H1 (cell line): Measurements from ENCODE around the gene TNXB. TPM values are rescaled to one million over a fixed set of nuclear protein-coding genes. Genes with fewer than 3 reads are reported as not detected.
A peak's percentile ranks its signal among the peaks of the same experiment; 100 is the strongest.

Source experiments
- CTCF ChIA-PET: fragments of 300-600 bp; sonication (Branson Sonifier 250); formaldehyde crosslinking; loops from one replicate; lab custom pipeline; 2021; ENCODE audit not compliant: partially characterized antibody; lab: Charles Lee
- POLR2A ChIA-PET: fragments of 300-600 bp; sonication (Branson Sonifier 250); formaldehyde crosslinking; loops from one replicate; lab custom pipeline; 2021; ENCODE audit warnings: inconsistent platforms; ENCODE audit not compliant: partially characterized antibody; lab: Charles Lee
- DNase-seq, 2 experiments: peaks; one replicate each; pipeline versions ENCODE4 v3.0.0 to v3.0.0-alpha.2; 2010 to 2022; ENCODE audit warnings: low spot score in 2 of 2, low read depth in 1 of 2, mixed read lengths in 1 of 2
- FAIRE-seq: peaks from 2 replicates; lab custom pipeline; 2011; peaks lifted over from hg19 to GRCh38; lab: Jason Lieb, UNC
- H2AFZ ChIP-seq: 2 replicates; pipeline ENCODE4 v1.8.1; 2012; ENCODE audit warnings: low read length, inconsistent platforms
- H2AK5ac ChIP-seq: 2 replicates; pipeline ENCODE4 v1.6.1; 2013; ENCODE audit warnings: low read depth, low read length
- H2BK120ac ChIP-seq: replicated peaks from 2 replicates; pipeline ENCODE3; 2013; ENCODE audit warnings: low read depth, low read length, inconsistent platforms
- H2BK12ac ChIP-seq: 2 replicates; pipeline ENCODE4 v1.6.1; 2013; ENCODE audit warnings: low read depth, low read length
- H2BK15ac ChIP-seq: 2 replicates; pipeline ENCODE4 v1.6.1; 2013; ENCODE audit warnings: low read length
- H2BK20ac ChIP-seq: 2 replicates; pipeline ENCODE4 v1.6.1; 2013; ENCODE audit warnings: low read length
- H2BK5ac ChIP-seq: 2 replicates; pipeline ENCODE4 v1.6.1; 2013; ENCODE audit warnings: low read depth, low read length
- H3K14ac ChIP-seq: 2 replicates; pipeline ENCODE4 v1.6.1; 2013; ENCODE audit warnings: inconsistent platforms; ENCODE audit not compliant: insufficient read length
- H3K18ac ChIP-seq: 2 replicates; pipeline ENCODE4 v1.6.1; 2013; ENCODE audit warnings: low read length; ENCODE audit errors: extremely low read depth
- H3K23ac ChIP-seq: 2 replicates; pipeline ENCODE4 v1.6.1; 2013; ENCODE audit warnings: inconsistent platforms; ENCODE audit not compliant: insufficient read length
- H3K23me2 ChIP-seq: 2 replicates; pipeline ENCODE4 v1.6.1; 2013; ENCODE audit warnings: low read depth, low read length
- H3K27ac ChIP-seq: 2 replicates; pipeline ENCODE4 v1.6.1; 2011; ENCODE audit warnings: low read depth, low read length, inconsistent platforms
- H3K27me3 ChIP-seq, 4 experiments: replicated peaks in 1 of 4; 1 replicate in 1 of 4; 2 replicates in 3 of 4; pipeline versions ENCODE4 v1.6.1 to v1.8.1; 2011 to 2013; ENCODE audit warnings: low read length in 3 of 4, mild to moderate bottlenecking in 3 of 4, inconsistent platforms in 2 of 4, mixed read lengths in 2 of 4, moderate library complexity in 1 of 4; ENCODE audit not compliant: control insufficient read depth in 3 of 4, insufficient read depth in 3 of 4; ENCODE audit errors: extremely low read depth in 1 of 4
- H3K36me3 ChIP-seq, 4 experiments: 2 replicates each; pipeline versions ENCODE4 v1.6.1 to v1.8.1; 2011 to 2013; ENCODE audit warnings: mild to moderate bottlenecking in 4 of 4, low read length in 3 of 4, moderate library complexity in 2 of 4, control low read depth in 1 of 4, inconsistent platforms in 1 of 4; ENCODE audit not compliant: insufficient read depth in 4 of 4, control insufficient read depth in 2 of 4
- H3K4ac ChIP-seq: replicated peaks from 2 replicates; pipeline ENCODE3; 2013; ENCODE audit warnings: low read length, low read depth, mixed read lengths, inconsistent platforms; ENCODE audit not compliant: insufficient read length
- H3K4me1 ChIP-seq, 4 experiments: replicated peaks in 1 of 4; 1 replicate in 1 of 4; 2 replicates in 3 of 4; pipeline versions ENCODE4 v1.6.1 to v1.8.1; 2011 to 2013; ENCODE audit warnings: low read length in 3 of 4, inconsistent platforms in 2 of 4, mixed read lengths in 1 of 4; ENCODE audit not compliant: insufficient read depth in 4 of 4, control insufficient read depth in 3 of 4
- H3K4me2 ChIP-seq, 2 experiments: 2 replicates each; pipeline versions ENCODE4 v1.6.1 to v1.8.1; 2011 to 2013; ENCODE audit warnings: low read depth in 2 of 2, low read length in 2 of 2, control low read depth in 1 of 2, inconsistent platforms in 1 of 2, mild to moderate bottlenecking in 1 of 2; ENCODE audit not compliant: insufficient read depth in 1 of 2
- H3K4me3 ChIP-seq, 4 experiments: fragments of 200-600, 300-600 bp in 1 of 4; sonication (generic), shearing (Covaris generic), sonication (Bioruptor Twin) in 1 of 4; 2 replicates each; pipeline versions ENCODE4 v1.5.1 to v1.8.1; 2011 to 2016; ENCODE audit warnings: low read length in 4 of 4, low read depth in 3 of 4, control low read depth in 2 of 4, inconsistent platforms in 2 of 4, mild to moderate bottlenecking in 2 of 4, mixed read lengths in 1 of 4, moderate library complexity in 1 of 4; ENCODE audit not compliant: insufficient read depth in 2 of 4; ENCODE audit errors: extremely low read depth in 1 of 4
- H3K56ac ChIP-seq: replicated peaks from 2 replicates; pipeline ENCODE3; 2013; ENCODE audit warnings: low read depth, mild to moderate bottlenecking, mixed read lengths, low read length, inconsistent platforms; ENCODE audit not compliant: insufficient read length
- H3K79me1 ChIP-seq: 2 replicates; pipeline ENCODE4 v1.6.1; 2013; ENCODE audit warnings: low read depth, low read length, control low read depth
- H3K79me2 ChIP-seq, 2 experiments: 2 replicates each; pipeline versions ENCODE4 v1.6.1 to v1.8.1; 2012 to 2013; ENCODE audit warnings: low read length in 2 of 2, mild to moderate bottlenecking in 2 of 2, inconsistent platforms in 1 of 2; ENCODE audit not compliant: insufficient read depth in 2 of 2, control insufficient read depth in 1 of 2
- H3K9ac ChIP-seq, 4 experiments: replicated peaks in 1 of 4; 1 replicate in 1 of 4; 2 replicates in 3 of 4; pipeline versions ENCODE4 v1.6.1 to v1.8.1; 2011 to 2013; ENCODE audit warnings: low read depth in 3 of 4, low read length in 3 of 4, control low read depth in 2 of 4, mild to moderate bottlenecking in 2 of 4, moderate library complexity in 2 of 4, inconsistent platforms in 1 of 4; ENCODE audit errors: extremely low read depth in 1 of 4
- H3K9me3 ChIP-seq, 2 experiments: 2 replicates each; pipeline versions ENCODE4 v1.6.1 to v1.8.1; 2012 to 2013; ENCODE audit warnings: mild to moderate bottlenecking in 2 of 2, moderate library complexity in 2 of 2, control low read depth in 1 of 2, inconsistent platforms in 1 of 2, low read depth in 1 of 2, low read length in 1 of 2, mixed read lengths in 1 of 2; ENCODE audit not compliant: insufficient read depth in 2 of 2
- H4K20me1 ChIP-seq, 2 experiments: replicated peaks in 1 of 2; 2 replicates each; pipeline versions ENCODE3 to v1.8.1; 2011 to 2013; ENCODE audit warnings: inconsistent platforms in 2 of 2, low read length in 2 of 2, mild to moderate bottlenecking in 1 of 2; ENCODE audit not compliant: insufficient read depth in 2 of 2, control insufficient read depth in 1 of 2
- H4K5ac ChIP-seq: 2 replicates; pipeline ENCODE4 v1.6.1; 2013; ENCODE audit warnings: low read length, low read depth, mixed read lengths, inconsistent platforms; ENCODE audit not compliant: insufficient read length
- H4K8ac ChIP-seq: 2 replicates; pipeline ENCODE4 v1.8.0; 2013; ENCODE audit warnings: mild to moderate bottlenecking, moderate library complexity, low read length, inconsistent platforms; ENCODE audit not compliant: insufficient read depth; ENCODE audit errors: extremely low read depth
- H4K91ac ChIP-seq: replicated peaks from 2 replicates; pipeline ENCODE3; 2013; ENCODE audit warnings: low read length, mixed read lengths, inconsistent platforms; ENCODE audit not compliant: insufficient read length
- CBX8 ChIP-seq: fragments of 300-800, 300-1000 bp; sonication (generic); IDR thresholded peaks from 2 replicates; pipeline ENCODE4 v1.7.1; 2016; ENCODE audit warnings: low read depth, low read length, borderline replicate concordance
- CTCF ChIP-seq, 3 experiments: IDR thresholded peaks; 1 replicate in 2 of 3; 2 replicates in 1 of 3; pipeline versions ENCODE4 v1.5.1 to v1.6.1; 2011; ENCODE audit warnings: low read length in 3 of 3, mild to moderate bottlenecking in 3 of 3, inconsistent platforms in 2 of 3, low read depth in 1 of 3, moderate library complexity in 1 of 3; ENCODE audit not compliant: insufficient read depth in 1 of 3; ENCODE audit errors: control extremely low read depth in 1 of 3
- EGR1 ChIP-seq: IDR thresholded peaks from 2 replicates; pipeline ENCODE4 v1.6.1; 2011; ENCODE audit warnings: low read depth, low read length, borderline replicate concordance
- HDAC2 ChIP-seq, 2 experiments: fragments of 300-600 bp in 1 of 2; sonication (generic) in 1 of 2; IDR thresholded peaks; 2 replicates each; pipeline ENCODE4 v1.6.1; 2011 to 2012; ENCODE audit warnings: low read depth in 2 of 2, low read length in 2 of 2, mild to moderate bottlenecking in 2 of 2, moderate library complexity in 2 of 2, borderline replicate concordance in 1 of 2, inconsistent platforms in 1 of 2
- RAD21 ChIP-seq, 2 experiments: IDR thresholded peaks in 1 of 2; conservative IDR thresholded peaks in 1 of 2; 2 replicates each; pipeline ENCODE4 v1.6.1; 2011; ENCODE audit warnings: low read depth in 2 of 2, low read length in 2 of 2, improper control_type of control experiment in 1 of 2, inconsistent platforms in 1 of 2, mild to moderate bottlenecking in 1 of 2, moderate library complexity in 1 of 2
- SIN3A ChIP-seq, 2 experiments: IDR thresholded peaks in 1 of 2; conservative IDR thresholded peaks in 1 of 2; 2 replicates each; pipeline ENCODE4 v1.6.1; 2011 to 2012; ENCODE audit warnings: low read length in 2 of 2, improper control_type of control experiment in 1 of 2, low read depth in 1 of 2, mild to moderate bottlenecking in 1 of 2
- WGBS, 2 experiments: shearing (Covaris generic) in 1 of 2; methylation state at CpG; one replicate each; pipeline versions ENCODE4 v1.1.6 to v1.1.7; 2013 to 2015; ENCODE audit warnings: low lambda C conversion rate in 2 of 2, mixed read lengths in 2 of 2, inconsistent platforms in 1 of 2, low coverage in 1 of 2, missing lambda C conversion rate in 1 of 2; ENCODE audit not compliant: insufficient replicate concordance in 2 of 2, insufficient coverage in 1 of 2, insufficient read length in 1 of 2; ENCODE audit errors: extremely low coverage in 1 of 2, missing lambda C conversion rate in 1 of 2; 5-methylcytosine and 5-hydroxymethylcytosine counted together
- polyA plus RNA-seq, 7 experiments: library from polyadenylated mRNA; depleted of rRNA in 3 of 7; stranded (reverse) in 5 of 7; unstranded in 2 of 7; fragments of >200 nt in 5 of 7; fragments of 200-250 nt in 2 of 7; gene quantifications; 1 replicate in 5 of 7; 2 replicates in 1 of 7; 4 replicates in 1 of 7; pipeline versions ENCODE4 v1.2.1 to v1.2.3, GENCODE V29; 2011 to 2013; ENCODE audit warnings: missing spikeins in 2 of 7, mixed read lengths in 2 of 7
- total RNA-seq: library from RNA; stranded (reverse); fragmentation: NEBNext Ultra II Directional; extraction: Animal tissue kit (Norgen Biotek cat#: 25700); gene quantifications from 2 replicates; pipeline ENCODE4 v1.2.1, GENCODE V29; 2021

TNXB gene
- total and polyA plus RNA-seq, 2 of the 8 experiments (the other 6 are each of a cell fraction or from before 2014, with no cell fraction given) = 3.1 to 4.8 TPM

- H3K9ac ChIP-seq = peak overlapping the region in 2 of 4 experiments; percentile 80; a peak in 4 of 7 replicates
- no peak overlapping the region for H3K4ac ChIP-seq
- H3K27me3 ChIP-seq = peaks cover 4 to 32% (median 30%) of the 10 kb centered on the region in 4 experiments
- H2BK12ac ChIP-seq = 0 out of 2 replicates have a peak overlapping the region, but pooled peaks have one; percentile 39
- 0 out of 2 replicates have a peak, but pooled peaks cover 3% of the 10 kb centered on the region for H3K79me1 ChIP-seq
- H3K23ac ChIP-seq = no peak overlapping the region
- no peaks in the 10 kb centered on the region for H3K9me3 ChIP-seq
- peak overlapping the region; percentile 92 to 94 for H3K4me2 ChIP-seq
- TF ChIP-seq HDAC2 (IDR thresholded peaks at IDR 0.05; ENCODE audit: borderline replicate concordance in 1 of 2, low read depth in 2 of 2, low read length in 2 of 2) (peak in 1 of 2 experiments; percentile 24; a peak in 1 of 4 replicates), SIN3A (conservative IDR thresholded peaks at IDR 0.05 in 1 of 2, IDR thresholded peaks at IDR 0.05 in 1 of 2; ENCODE audit: low read depth in 1 of 2, low read length in 2 of 2) (peak in 1 of 2 experiments; percentile 12; a peak in 1 of 4 replicates), EGR1 (no peak), CBX8 (no peak), CTCF (IDR thresholded peaks at IDR 0.05; ENCODE audit: control extremely low read depth in 1 of 3, insufficient read depth in 1 of 3, low read depth in 1 of 3, low read length in 3 of 3) (peak in 2 of 3 experiments; percentile 62 to 70; a peak in 3 of 4 replicates), RAD21 (IDR thresholded peaks at IDR 0.05 in 1 of 2, conservative IDR thresholded peaks at IDR 0.05 in 1 of 2; ENCODE audit: low read depth in 2 of 2, low read length in 2 of 2) (peak; percentile 66 to 71)
- TF ChIP-seq, all 59 proteins: peak for 4
- ChIA-PET CTCF (interaction anchor here (0.6 to 1.3 kb wide), 13 partner anchors 9 to 106 kb away, joined by 3 to 16 read pairs (median 4); partner anchors contain the start of genes ATF6B, EGFL8 and FKBPL), POLR2A (interaction anchor here (0.8 to 1.2 kb wide), 10 partner anchors 8 to 105 kb away, joined by 3 to 7 read pairs (median 3); partner anchors contain the start of genes AGPAT1, EGFL8 and PBX2)
- Histone ChIP-seq H3K56ac (no peak overlapping the region), H4K5ac (no peak overlapping the region), H3K18ac (peak overlapping the region; percentile 60; the same call in 1 of the 2 replicates), H3K4me3 (peak overlapping the region; percentile 77 to 98 (median 92)), H2BK120ac (no peak overlapping the region), H3K79me2 (peaks cover 0 to 5% of the 10 kb centered on the region in 2 experiments; a peak in 1 of 4 replicates), H2BK20ac (no peak overlapping the region), H2BK15ac (no peak overlapping the region), H3K4me1 (peaks cover 7 to 27% (median 14%) of the 10 kb centered on the region in 4 experiments), H3K23me2 (peaks cover 25% of the 10 kb centered on the region), H3K14ac (no peak overlapping the region), H4K20me1 (no peaks in the 10 kb centered on the region), H4K91ac (no peak overlapping the region), H3K27ac (peak overlapping the region; percentile 70; the same call in 1 of the 2 replicates), H2AFZ (no peak overlapping the region), H2AK5ac (no peak overlapping the region), H4K8ac (peak overlapping the region; percentile 84; the same call in 1 of the 2 replicates), H3K36me3 (peaks cover 4 to 14% (median 10%) of the 10 kb centered on the region in 4 experiments; a peak in 6 of 8 replicates), H2BK5ac (peak overlapping the region; percentile 87; the same call in 1 of the 2 replicates)
- no peak for FAIRE-seq
- WGBS, 2 experiments = 15% methylated on average over 32 of the region's 34 CpGs; no CpG with 5 or more reads in 1 of the 2 experiments
- DNase-seq = peak in 1 of 2 experiments; percentile 71
Observed at GRCh38 chr6:32154514-32155161, 45.5 kb upstream of the TNXB start.
